Measurements from ENCODE around the gene NAA35.

The NAA35 gene

DNA sequence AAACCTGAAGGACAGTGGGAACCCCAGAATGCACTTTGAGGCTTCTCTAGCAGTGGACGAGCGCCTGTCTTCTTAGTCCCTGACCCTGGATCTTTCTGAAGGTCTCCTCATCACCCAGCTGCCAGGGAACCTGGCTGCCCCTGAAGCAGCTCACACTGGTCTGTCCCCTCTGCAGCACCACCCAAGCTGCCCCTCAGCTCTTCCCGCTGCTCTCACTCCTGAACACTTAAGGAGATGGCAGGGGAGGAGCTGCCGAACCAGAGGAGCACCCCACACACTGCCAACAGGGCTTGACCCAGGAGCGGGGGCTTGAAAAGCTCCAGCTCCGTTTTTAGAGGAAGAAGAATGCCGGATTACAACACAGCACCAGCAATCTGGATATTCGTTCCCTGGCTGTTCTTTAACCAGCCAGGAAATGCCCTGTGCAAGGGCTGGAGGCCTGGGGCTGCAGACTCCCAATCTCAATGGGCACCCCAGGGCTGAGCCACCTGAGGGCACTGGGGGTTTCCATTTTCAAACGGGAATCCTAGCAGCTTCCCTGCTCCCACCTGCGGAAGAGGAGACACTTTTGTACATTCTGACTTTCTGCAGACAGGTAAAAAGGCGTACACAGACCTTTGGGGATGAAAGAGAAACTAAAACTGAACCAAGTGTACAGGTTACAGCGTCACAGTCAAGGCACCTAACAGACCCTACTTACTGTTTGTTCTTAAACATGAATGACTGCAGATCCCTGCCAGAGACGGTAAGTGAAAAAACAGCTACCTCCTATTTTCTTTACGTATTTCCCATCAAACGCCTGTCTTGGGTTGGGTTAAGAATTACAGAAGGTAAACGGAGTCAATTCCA is 122.1 kb downstream of the NAA35 start:
- DNase-seq (ENCODE audit: low read depth): no peak
- no peak overlapping the region for H3K4me3 ChIP-seq (ENCODE audit: low read length)
- TF ChIP-seq, protein P1, sequence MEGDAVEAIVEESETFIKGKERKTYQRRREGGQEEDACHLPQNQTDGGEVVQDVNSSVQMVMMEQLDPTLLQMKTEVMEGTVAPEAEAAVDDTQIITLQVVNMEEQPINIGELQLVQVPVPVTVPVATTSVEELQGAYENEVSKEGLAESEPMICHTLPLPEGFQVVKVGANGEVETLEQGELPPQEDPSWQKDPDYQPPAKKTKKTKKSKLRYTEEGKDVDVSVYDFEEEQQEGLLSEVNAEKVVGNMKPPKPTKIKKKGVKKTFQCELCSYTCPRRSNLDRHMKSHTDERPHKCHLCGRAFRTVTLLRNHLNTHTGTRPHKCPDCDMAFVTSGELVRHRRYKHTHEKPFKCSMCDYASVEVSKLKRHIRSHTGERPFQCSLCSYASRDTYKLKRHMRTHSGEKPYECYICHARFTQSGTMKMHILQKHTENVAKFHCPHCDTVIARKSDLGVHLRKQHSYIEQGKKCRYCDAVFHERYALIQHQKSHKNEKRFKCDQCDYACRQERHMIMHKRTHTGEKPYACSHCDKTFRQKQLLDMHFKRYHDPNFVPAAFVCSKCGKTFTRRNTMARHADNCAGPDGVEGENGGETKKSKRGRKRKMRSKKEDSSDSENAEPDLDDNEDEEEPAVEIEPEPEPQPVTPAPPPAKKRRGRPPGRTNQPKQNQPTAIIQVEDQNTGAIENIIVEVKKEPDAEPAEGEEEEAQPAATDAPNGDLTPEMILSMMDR (conservative IDR thresholded peaks at IDR 0.05; ENCODE audit: low read depth, low read length): no peak

DNA sequence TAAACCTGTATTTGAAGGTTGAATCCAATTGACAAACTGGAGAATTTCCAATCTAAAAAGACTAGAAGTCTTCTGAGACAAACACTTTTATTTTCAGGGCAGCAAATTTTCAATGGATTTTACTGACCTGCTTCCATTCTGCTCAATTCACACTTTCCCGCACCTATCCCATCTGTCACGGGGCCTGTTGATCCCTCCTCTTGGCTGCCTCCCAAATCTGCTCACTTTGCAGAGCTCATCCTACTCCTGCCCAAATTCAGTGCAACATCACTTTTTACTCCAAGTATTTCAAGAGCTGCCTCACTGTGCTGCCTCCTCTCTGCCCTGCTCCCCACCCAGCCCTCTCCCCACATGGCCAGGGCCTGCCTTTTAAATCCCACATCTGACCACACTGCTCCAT is 123.3 kb downstream of the NAA35 start:
- H3K4me3 ChIP-seq (ENCODE audit: low read length): no peak overlapping the region
- DNase-seq (ENCODE audit: low read depth): no peak

DNA sequence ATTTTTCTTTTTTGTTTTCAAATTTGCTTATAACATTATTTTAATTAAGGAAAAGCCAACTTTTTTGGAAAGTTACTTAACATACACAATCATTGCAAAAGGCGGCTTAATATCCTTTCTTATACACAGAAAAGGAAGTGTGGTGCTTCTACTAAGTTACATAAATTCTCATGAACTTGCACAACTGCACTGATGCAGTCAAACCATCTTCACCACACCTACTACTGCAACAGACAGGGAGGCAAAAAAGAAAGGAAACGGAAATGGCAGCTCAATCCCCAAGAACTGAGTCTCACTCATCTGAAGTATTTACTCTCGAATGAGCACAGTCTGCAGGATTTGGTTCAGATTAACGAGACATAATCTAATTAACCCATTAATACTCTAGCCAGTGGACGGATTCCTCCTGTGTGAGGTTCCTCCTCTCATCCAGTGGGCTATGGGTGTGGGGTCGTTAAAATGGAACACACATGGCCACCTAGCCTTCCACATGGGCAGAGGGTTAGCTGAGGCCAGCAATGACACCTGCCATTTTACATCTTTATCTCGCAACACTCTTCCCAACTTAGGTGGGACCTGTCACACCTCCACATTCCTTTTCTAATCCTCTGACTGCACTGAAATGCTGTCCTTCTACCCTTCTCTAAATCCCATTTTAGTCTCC is 128.4 kb downstream of the NAA35 start:
- no peak overlapping the region for H3K4me3 ChIP-seq (ENCODE audit: low read length)
- DNase-seq (ENCODE audit: low read depth): no peak
- TF ChIP-seq, protein P1 (conservative IDR thresholded peaks at IDR 0.05; ENCODE audit: low read depth, low read length): no peak

More for the DNA sequence above, 123.3 kb downstream of the NAA35 start:
- TF ChIP-seq, protein P1 (conservative IDR thresholded peaks at IDR 0.05; ENCODE audit: low read depth, low read length): no peak

All from retinal pigment epithelial cell (primary cell).